GM12878 (cell line): Measurements from ENCODE around the gene OLFM1. TPM values are rescaled to one million over a fixed set of nuclear protein-coding genes. Genes with fewer than 3 reads are reported as not detected.

Experiments used
- ATAC-seq: fragments of 200-7000 bp; cut with Tn5 transposase; 3 replicates; pipeline ENCODE4 v1.9.1; 2020; ENCODE audit warnings: mild to moderate bottlenecking, moderate library complexity
- BruUV-seq: library from RNA; stranded (reverse); fragments of 400-500 nt; replicated peaks from 2 replicates; lab custom pipeline; 2021; lab: Mats Ljungman, UMichigan
- CTCF ChIA-PET: fragments of 300-600 bp; sonication (Branson Sonifier 250); formaldehyde crosslinking; extraction: SDS; loops from one replicate; lab custom pipeline; 2021; ENCODE audit warnings: inconsistent platforms; lab: Yijun Ruan, JAX
- POLR2A ChIA-PET: fragments of 350-600 bp; formaldehyde crosslinking; extraction: SDS; loops from one replicate; lab custom pipeline; 2021; ENCODE audit warnings: inconsistent platforms; lab: Charles Lee
- RAD21 ChIA-PET: fragments of 300-600 bp; sonication (Branson Sonifier 250); formaldehyde crosslinking; loops from one replicate; lab custom pipeline; 2023; ENCODE audit warnings: antibody characterized with exemption; ENCODE audit not compliant: unreplicated experiment; lab: Charles Lee
- SMC1A ChIA-PET: fragments of 300-600 bp; sonication (Branson Sonifier 250); formaldehyde crosslinking; loops from one replicate; lab custom pipeline; 2023; ENCODE audit not compliant: unreplicated experiment, uncharacterized antibody; lab: Charles Lee
- DNase-seq: peaks from one replicate; pipeline ENCODE4 v3.0.0-alpha.2; 2011; ENCODE audit warnings: low read depth, low spot score
- FAIRE-seq: peaks from 3 replicates; lab custom pipeline; 2011; peaks lifted over from hg19 to GRCh38; lab: Jason Lieb, UNC
- H2AFZ ChIP-seq: 2 replicates; pipeline ENCODE4 v1.6.0; 2011; ENCODE audit warnings: low read depth, low read length, control low read depth; ENCODE audit not compliant: control insufficient read depth
- H3K27ac ChIP-seq: 2 replicates; pipeline ENCODE4 v1.5.1; 2011; ENCODE audit warnings: control low read depth; ENCODE audit not compliant: control insufficient read depth, insufficient read depth
- H3K27me3 ChIP-seq, 2 experiments: replicated peaks in 1 of 2; 2 replicates each; pipeline versions ENCODE4 v1.6.0 to v1.6.1; 2011; ENCODE audit warnings: low read length in 1 of 2; ENCODE audit not compliant: control insufficient read depth in 2 of 2, insufficient read depth in 2 of 2
- H3K36me3 ChIP-seq, 2 experiments: 2 replicates each; pipeline ENCODE4 v1.5.1; 2011; ENCODE audit warnings: low read length in 1 of 2; ENCODE audit not compliant: control insufficient read depth in 2 of 2, insufficient read depth in 2 of 2
- H3K4me1 ChIP-seq: 2 replicates; pipeline ENCODE4 v1.6.1; 2011; ENCODE audit warnings: mild to moderate bottlenecking, low read length, moderate library complexity, mixed read lengths; ENCODE audit not compliant: control insufficient read depth, insufficient read depth
- H3K4me2 ChIP-seq: 2 replicates; pipeline ENCODE4 v1.6.0; 2011; ENCODE audit warnings: control low read depth; ENCODE audit not compliant: control insufficient read depth, insufficient read depth
- H3K4me3 ChIP-seq: fragments of 200-600 bp; sonication (generic); 2 replicates; pipeline ENCODE4 v1.5.1; 2016
- H3K79me2 ChIP-seq: 2 replicates; pipeline ENCODE4 v1.6.0; 2011; ENCODE audit warnings: low read length; ENCODE audit not compliant: control insufficient read depth, insufficient read depth
- H3K9ac ChIP-seq: 2 replicates; pipeline ENCODE4 v1.8.0; 2011; ENCODE audit warnings: low read length, control low read depth, mixed read lengths; ENCODE audit not compliant: control insufficient read depth, insufficient read depth
- H3K9me3 ChIP-seq: replicated peaks from 3 replicates; pipeline ENCODE4 v1.5.1; 2011; ENCODE audit warnings: mild to moderate bottlenecking, low read length; ENCODE audit not compliant: control insufficient read depth, insufficient read depth
- H4K20me1 ChIP-seq: 2 replicates; pipeline ENCODE4 v1.6.0; 2011; ENCODE audit not compliant: control insufficient read depth, insufficient read depth
- ZNF384 ChIP-seq: IDR thresholded peaks from 2 replicates; pipeline ENCODE4 v1.6.1; 2012; ENCODE audit warnings: low read depth, mild to moderate bottlenecking, low read length, improper control_type of control experiment, borderline replicate concordance
- WGBS: methylation state at CpG from one replicate; pipeline ENCODE4 v1.1.6; 2016; ENCODE audit warnings: low lambda C conversion rate; ENCODE audit not compliant: insufficient replicate concordance, insufficient coverage; ENCODE audit errors: missing lambda C conversion rate; 5-methylcytosine and 5-hydroxymethylcytosine counted together
- in situ Hi-C: fragments of 300-500 bp; cut with MboI; formaldehyde crosslinking; loops from 9 replicates; pipeline ENCODE4 v1.14.3; 2018; ENCODE audit warnings: mixed read lengths
- intact Hi-C: fragments of 100-400 bp; cut with micrococcal nuclease; formaldehyde crosslinking; loops from one replicate; pipeline ENCODE4 v1.14.2; 2022; ENCODE audit not compliant: unreplicated experiment
- polyA plus RNA-seq, 11 experiments: library from polyadenylated mRNA; depleted of rRNA in 4 of 11; unstranded in 6 of 11; stranded (reverse) in 5 of 11; fragments of >200 nt; fragmentation: Nextera tagmentation in 4 of 11; fragmentation: Illumina TruSeq in 1 of 11; extraction: Ambion mirVana in 4 of 11; extraction: Trizol in 1 of 11; gene quantifications; 1 replicate in 1 of 11; 2 replicates in 10 of 11; pipeline versions ENCODE4 v1.2.1 to v1.2.3, GENCODE V29; 2011 to 2016; ENCODE audit warnings: inconsistent platforms in 2 of 11, missing spikeins in 2 of 11, low read depth in 1 of 11
- total RNA-seq, 4 experiments: library from RNA; depleted of rRNA in 3 of 4; stranded (reverse); fragments of >200 nt in 3 of 4; fragmentation: Illumina TruSeq in 1 of 4; extraction: Trizol in 1 of 4; gene quantifications; 2 replicates each; pipeline versions ENCODE4 v1.2.1 to v1.2.3, GENCODE V29; 2013 to 2021
- TF ChIP-seq, protein P1 (sequence below): fragments of 450-650 bp; IDR thresholded peaks from 2 replicates; pipeline ENCODE4 v1.6.1; 2017; ENCODE audit warnings: mild to moderate bottlenecking, moderate library complexity
- TF ChIP-seq, protein P2 (sequence below): fragments of 450-650 bp; IDR thresholded peaks from 2 replicates; pipeline ENCODE4 v1.6.1; 2016; ENCODE audit warnings: mild to moderate bottlenecking

The OLFM1 gene
- total and polyA plus RNA-seq, 10 of the 15 experiments (the other 5 are each of a cell fraction or from before 2014, with no cell fraction given), result not detected

DNA sequence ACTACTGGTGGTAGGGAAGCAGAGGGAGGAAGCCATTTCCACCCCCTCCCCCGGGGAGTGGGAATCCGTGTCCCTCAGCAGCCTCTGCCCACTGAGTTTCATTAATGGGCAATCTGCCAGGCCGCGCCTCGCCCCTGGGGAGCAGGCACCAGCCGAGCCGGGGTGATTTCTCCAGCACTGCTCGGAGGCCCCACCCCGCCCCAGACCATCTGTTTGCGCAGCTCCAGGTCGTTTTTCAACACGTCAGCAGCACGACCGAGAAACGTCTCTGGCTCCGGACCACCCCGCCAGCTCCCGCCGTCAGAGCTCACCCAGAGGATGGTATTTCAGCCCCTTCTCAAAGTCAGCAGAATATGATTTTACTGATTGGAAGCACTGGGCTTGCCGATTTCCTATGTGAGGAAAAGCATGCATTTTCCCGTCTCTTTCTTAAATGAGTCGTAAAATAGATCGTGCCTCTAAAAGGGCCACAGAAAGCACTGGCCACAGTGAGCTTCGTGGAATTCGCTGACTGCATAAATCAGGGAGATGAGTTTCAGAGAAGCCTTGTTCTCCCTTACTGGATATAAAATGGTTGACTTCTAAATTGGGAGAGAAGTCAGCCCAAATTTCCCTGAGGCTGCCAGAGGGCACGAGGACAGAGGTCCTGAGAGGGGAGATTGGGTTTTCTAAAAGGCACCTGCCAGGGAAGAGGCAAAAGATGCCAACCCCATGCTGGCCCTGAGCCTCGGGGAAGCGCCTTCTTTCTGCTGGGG is 47.0 kb downstream of the OLFM1 start:
- no peak overlapping the region for H3K4me3 ChIP-seq
- SMC1A ChIA-PET, result no interaction called here
- in situ Hi-C loops (no loop called here), intact Hi-C loops (no loop called here)
- H3K9ac ChIP-seq, result no peak overlapping the region
- TF ChIP-seq, protein P1, sequence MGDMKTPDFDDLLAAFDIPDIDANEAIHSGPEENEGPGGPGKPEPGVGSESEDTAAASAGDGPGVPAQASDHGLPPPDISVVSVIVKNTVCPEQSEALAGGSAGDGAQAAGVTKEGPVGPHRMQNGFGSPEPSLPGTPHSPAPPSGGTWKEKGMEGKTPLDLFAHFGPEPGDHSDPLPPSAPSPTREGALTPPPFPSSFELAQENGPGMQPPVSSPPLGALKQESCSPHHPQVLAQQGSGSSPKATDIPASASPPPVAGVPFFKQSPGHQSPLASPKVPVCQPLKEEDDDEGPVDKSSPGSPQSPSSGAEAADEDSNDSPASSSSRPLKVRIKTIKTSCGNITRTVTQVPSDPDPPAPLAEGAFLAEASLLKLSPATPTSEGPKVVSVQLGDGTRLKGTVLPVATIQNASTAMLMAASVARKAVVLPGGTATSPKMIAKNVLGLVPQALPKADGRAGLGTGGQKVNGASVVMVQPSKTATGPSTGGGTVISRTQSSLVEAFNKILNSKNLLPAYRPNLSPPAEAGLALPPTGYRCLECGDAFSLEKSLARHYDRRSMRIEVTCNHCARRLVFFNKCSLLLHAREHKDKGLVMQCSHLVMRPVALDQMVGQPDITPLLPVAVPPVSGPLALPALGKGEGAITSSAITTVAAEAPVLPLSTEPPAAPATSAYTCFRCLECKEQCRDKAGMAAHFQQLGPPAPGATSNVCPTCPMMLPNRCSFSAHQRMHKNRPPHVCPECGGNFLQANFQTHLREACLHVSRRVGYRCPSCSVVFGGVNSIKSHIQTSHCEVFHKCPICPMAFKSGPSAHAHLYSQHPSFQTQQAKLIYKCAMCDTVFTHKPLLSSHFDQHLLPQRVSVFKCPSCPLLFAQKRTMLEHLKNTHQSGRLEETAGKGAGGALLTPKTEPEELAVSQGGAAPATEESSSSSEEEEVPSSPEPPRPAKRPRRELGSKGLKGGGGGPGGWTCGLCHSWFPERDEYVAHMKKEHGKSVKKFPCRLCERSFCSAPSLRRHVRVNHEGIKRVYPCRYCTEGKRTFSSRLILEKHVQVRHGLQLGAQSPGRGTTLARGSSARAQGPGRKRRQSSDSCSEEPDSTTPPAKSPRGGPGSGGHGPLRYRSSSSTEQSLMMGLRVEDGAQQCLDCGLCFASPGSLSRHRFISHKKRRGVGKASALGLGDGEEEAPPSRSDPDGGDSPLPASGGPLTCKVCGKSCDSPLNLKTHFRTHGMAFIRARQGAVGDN, result no peak
- no peak for TF ChIP-seq ZNF384
- TF ChIP-seq, protein P2, sequence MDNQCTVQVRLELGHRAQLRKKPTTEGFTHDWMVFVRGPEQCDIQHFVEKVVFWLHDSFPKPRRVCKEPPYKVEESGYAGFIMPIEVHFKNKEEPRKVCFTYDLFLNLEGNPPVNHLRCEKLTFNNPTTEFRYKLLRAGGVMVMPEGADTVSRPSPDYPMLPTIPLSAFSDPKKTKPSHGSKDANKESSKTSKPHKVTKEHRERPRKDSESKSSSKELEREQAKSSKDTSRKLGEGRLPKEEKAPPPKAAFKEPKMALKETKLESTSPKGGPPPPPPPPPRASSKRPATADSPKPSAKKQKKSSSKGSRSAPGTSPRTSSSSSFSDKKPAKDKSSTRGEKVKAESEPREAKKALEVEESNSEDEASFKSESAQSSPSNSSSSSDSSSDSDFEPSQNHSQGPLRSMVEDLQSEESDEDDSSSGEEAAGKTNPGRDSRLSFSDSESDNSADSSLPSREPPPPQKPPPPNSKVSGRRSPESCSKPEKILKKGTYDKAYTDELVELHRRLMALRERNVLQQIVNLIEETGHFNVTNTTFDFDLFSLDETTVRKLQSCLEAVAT, result no peak
- no peaks in the 10 kb centered on the region for H3K27me3 ChIP-seq
- H3K9me3 ChIP-seq, result no peaks in the 10 kb centered on the region; the same call in 2 of the 3 replicates
- H2AFZ ChIP-seq, result no peak overlapping the region
- WGBS, result 53% methylated on average over 28 of the region's 28 CpGs
- H3K27ac ChIP-seq, result no peak overlapping the region
- H3K4me1 ChIP-seq, result no peaks in the 10 kb centered on the region
- H3K79me2 ChIP-seq, result no peaks in the 10 kb centered on the region
- no peaks in the 10 kb centered on the region for H4K20me1 ChIP-seq
- H3K4me2 ChIP-seq, result no peak overlapping the region
- ATAC-seq (no peak), DNase-seq (no peak), FAIRE-seq (no peak)
- no peaks in the 10 kb centered on the region for H3K36me3 ChIP-seq
- CTCF ChIA-PET, result no interaction called here
- BruUV-seq, result no TSS peak
- RAD21 ChIA-PET, result no interaction called here
- POLR2A ChIA-PET, result no interaction called here
